ENCODE measurements around the gene CSTF2.

- no peak for TF ChIP-seq POLR2A (IDR thresholded peaks at IDR 0.05; ENCODE audit: low read depth, low read length)
- no peak for TF ChIP-seq POLR2AphosphoS5 (IDR thresholded peaks at IDR 0.05; ENCODE audit: low read depth, low read length)
- TF ChIP-seq SPI1 (IDR thresholded peaks at IDR 0.05; ENCODE audit: low read depth, low read length) = no peak
- no peak for TF ChIP-seq TAF1 (IDR thresholded peaks at IDR 0.05; ENCODE audit: low read depth, low read length)
- no peak for TF ChIP-seq POU2F2 (IDR thresholded peaks at IDR 0.05; ENCODE audit: low read depth, low read length)
Observed at GRCh38 chrX:100868273-100868672, 48.1 kb downstream of the CSTF2 start.

All from GM12891 (cell line).